Measurements from ENCODE around the gene IPMK. TPM values are rescaled to one million over a fixed set of nuclear protein-coding genes. Genes with fewer than 3 reads are reported as not detected.
A peak's percentile ranks its signal among the peaks of the same experiment; 100 is the strongest.
"Not testable (repeated sequence)": the region's sequence is repeated elsewhere in the genome, so short reads cannot be mapped to it uniquely, and the experiment has no call there.

The IPMK gene
- total RNA-seq, 3 donors from 2014 or later, result 7.5 to 8.8 (median 7.8) TPM

- peaks cover 4% of the 10 kb centered on the region for H3K9me3 Mint-ChIP-seq
- DNase-seq (no peak), ATAC-seq (no peak)
- H3K4me3 Mint-ChIP-seq, result no peak overlapping the region
- peaks cover 30% of the 10 kb centered on the region for H3K4me1 Mint-ChIP-seq (ENCODE audit: low read depth)
- H3K27me3 Mint-ChIP-seq (ENCODE audit: low read depth), result no peaks in the 10 kb centered on the region
- H3K36me3 Mint-ChIP-seq (ENCODE audit: insufficient read depth), result peaks cover 17% of the 10 kb centered on the region
These were observed 8.6 kb downstream of the IPMK start for GRCh38 chr10:58258977-58259692.

DNA sequence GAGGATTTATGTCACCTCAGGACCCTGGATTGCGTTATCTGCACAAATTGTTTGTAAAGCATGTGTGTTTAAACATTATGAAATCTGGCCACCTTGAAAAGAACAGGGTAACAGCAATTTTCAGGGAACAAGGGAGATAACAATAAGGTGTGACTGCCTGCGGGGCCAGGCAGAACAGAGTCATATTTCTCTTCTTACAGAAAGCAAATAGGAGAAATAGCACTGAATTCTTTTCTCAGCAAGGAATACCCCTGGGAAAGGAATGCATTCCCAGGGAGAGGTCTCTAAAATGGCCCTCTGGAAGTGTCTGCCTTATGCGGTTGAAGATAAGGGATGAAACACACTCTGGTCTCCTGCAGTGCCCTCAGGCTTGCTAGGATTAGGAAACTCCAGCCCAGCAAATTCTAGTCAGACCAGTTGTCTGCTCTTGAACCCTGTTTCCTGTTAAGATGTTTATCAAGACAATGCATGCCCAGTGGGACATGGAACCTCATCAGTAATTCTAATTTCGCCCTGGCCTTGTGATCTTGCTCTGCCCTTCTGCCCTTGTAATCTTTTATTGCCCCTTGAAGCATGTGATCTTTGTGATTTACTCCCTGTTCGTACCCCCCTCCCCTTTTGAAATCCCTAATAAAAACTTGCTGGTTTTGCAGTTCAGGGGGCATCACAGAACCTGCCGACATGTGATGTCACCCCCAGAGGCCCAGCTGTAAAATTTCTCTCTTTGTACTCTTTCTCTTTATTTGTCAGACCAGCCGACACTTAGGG, 11.5 kb downstream of the IPMK start:
- not testable (repeated sequence) for DNase-seq; H3K27me3 Mint-ChIP-seq (ENCODE audit: low read depth); ATAC-seq; H3K4me3 Mint-ChIP-seq
- H3K36me3 Mint-ChIP-seq (ENCODE audit: insufficient read depth), result peaks cover 22% of the 10 kb centered on the region
- H3K4me1 Mint-ChIP-seq (ENCODE audit: low read depth), result peaks cover 35% of the 10 kb centered on the region
- peaks cover 13% of the 10 kb centered on the region for H3K9me3 Mint-ChIP-seq

GRCh38 chr10:58254644-58255043, 13.1 kb downstream of the IPMK start:
- Mint-ChIP-seq H3K27me3 (ENCODE audit: low read depth) (no peaks in the 10 kb centered on the region), H3K9me3 (peaks cover 13% of the 10 kb centered on the region), H3K4me1 (ENCODE audit: low read depth) (peaks cover 28% of the 10 kb centered on the region), H3K36me3 (ENCODE audit: insufficient read depth) (peaks cover 22% of the 10 kb centered on the region), H3K4me3 (no peak overlapping the region)
- ATAC-seq (no peak), DNase-seq (no peak)

- DNase-seq (no peak), ATAC-seq (no peak)
- Mint-ChIP-seq H3K9me3 (peaks cover 17% of the 10 kb centered on the region), H3K27me3 (ENCODE audit: low read depth) (no peaks in the 10 kb centered on the region), H3K4me3 (no peak overlapping the region), H3K36me3 (ENCODE audit: insufficient read depth) (peaks cover 25% of the 10 kb centered on the region), H3K4me1 (ENCODE audit: low read depth) (peaks cover 25% of the 10 kb centered on the region)
These were observed 14.5 kb downstream of the IPMK start for GRCh38 chr10:58253184-58253583.

DNA sequence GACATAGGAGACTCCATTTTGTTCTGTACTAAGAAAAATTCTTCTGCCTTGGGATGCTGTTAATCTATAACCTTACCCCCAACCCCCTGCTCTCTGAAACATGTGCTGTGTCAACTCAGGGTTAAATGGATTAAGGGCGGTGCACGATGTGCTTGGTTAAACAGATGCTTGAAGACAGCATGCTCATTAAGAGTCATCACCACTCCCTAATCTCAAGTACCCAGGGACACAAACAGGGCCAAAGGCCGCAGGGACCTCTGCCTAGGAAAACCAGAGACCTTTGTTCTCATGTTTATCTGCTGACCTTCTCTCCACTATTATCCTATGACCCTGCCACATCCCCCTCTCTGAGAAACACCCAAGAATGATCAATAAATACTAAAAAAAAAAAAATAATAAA, 23.0 kb downstream of the IPMK start:
- H3K4me3 Mint-ChIP-seq; DNase-seq; H3K27me3 Mint-ChIP-seq (ENCODE audit: low read depth); ATAC-seq: not testable (repeated sequence)
- H3K36me3 Mint-ChIP-seq (ENCODE audit: insufficient read depth), result peaks cover 19% of the 10 kb centered on the region
- peaks cover 18% of the 10 kb centered on the region for H3K9me3 Mint-ChIP-seq
- peaks cover 26% of the 10 kb centered on the region for H3K4me1 Mint-ChIP-seq (ENCODE audit: low read depth)

DNA sequence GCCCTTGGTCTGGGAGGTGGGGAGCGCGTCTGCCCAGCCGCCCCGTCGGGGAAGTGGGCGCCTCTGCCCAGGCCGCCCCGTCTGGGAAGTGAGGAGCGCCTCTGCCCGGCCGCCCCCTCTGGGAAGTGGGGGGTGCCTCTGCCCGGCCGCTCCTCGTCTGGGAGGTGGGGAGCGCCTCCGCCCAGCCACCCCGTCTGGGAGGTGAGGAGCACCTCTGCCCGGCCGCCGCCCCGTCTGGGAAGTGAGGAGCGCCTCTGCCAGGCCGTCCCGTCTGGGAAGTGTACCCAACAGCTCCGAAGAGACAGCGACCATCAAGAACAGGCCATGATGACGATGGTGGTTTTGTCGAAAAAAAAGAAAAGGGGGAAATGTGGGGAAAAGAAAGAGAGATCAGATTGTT, 23.5 kb downstream of the IPMK start:
- not testable (repeated sequence) for H3K27me3 Mint-ChIP-seq (ENCODE audit: low read depth); H3K4me3 Mint-ChIP-seq; ATAC-seq; DNase-seq
- peaks cover 30% of the 10 kb centered on the region for H3K4me1 Mint-ChIP-seq (ENCODE audit: low read depth)
- H3K36me3 Mint-ChIP-seq (ENCODE audit: insufficient read depth), result peaks cover 19% of the 10 kb centered on the region
- H3K9me3 Mint-ChIP-seq, result peaks cover 18% of the 10 kb centered on the region

DNA sequence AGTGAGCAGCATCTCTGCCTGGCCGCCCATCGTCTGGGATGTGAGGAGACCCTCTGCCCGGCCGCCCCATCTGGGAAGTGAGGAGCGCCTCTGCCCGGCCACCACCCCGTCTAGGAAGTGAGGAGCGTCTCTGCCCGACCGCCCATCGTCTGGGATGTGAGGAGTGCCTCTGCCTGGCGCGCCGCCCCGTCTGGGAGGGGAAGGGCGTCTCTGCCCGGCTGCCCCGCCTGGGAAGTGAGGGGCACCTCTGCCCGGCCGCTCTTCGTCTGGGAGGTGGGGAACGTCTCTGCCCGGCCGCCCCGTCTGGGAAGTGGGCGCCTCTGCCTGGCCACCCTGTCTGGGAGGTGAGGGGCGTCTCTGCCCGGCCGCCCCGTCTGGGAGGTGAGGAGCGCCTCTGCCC, 23.9 kb downstream of the IPMK start:
- Mint-ChIP-seq H3K36me3 (ENCODE audit: insufficient read depth) (peaks cover 19% of the 10 kb centered on the region), H3K9me3 (peaks cover 18% of the 10 kb centered on the region), H3K4me1 (ENCODE audit: low read depth) (peaks cover 31% of the 10 kb centered on the region)
- DNase-seq; ATAC-seq; H3K4me3 Mint-ChIP-seq; H3K27me3 Mint-ChIP-seq (ENCODE audit: low read depth): not testable (repeated sequence)

DNA sequence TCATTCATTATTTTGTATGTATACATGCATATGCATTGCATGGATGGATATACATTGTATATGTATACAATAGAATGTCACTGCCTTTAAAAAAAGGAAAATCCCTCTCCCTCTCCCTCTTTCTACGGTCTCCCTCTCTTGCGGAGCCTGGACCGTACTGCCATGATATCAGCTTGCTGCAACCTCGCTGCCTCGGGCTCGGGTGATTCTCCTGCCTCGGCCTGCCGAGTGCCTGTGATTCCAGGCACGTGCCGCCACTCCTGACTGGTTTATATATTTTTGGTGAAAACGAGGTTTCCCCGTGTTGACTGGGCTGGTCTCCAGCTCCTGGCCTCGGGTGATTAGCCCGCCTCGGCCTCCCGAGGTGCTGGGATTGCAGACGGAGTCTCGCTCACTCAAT, 24.4 kb downstream of the IPMK start:
- Mint-ChIP-seq H3K27me3 (ENCODE audit: low read depth) (no peaks in the 10 kb centered on the region), H3K4me3 (no peak overlapping the region), H3K36me3 (ENCODE audit: insufficient read depth) (peaks cover 15% of the 10 kb centered on the region), H3K9me3 (peaks cover 14% of the 10 kb centered on the region), H3K4me1 (ENCODE audit: low read depth) (peaks cover 31% of the 10 kb centered on the region)
- no peak for DNase-seq
- no peak for ATAC-seq

GRCh38 chr10:58241346-58241745, 26.3 kb downstream of the IPMK start:
- Mint-ChIP-seq H3K4me1 (ENCODE audit: low read depth) (peaks cover 38% of the 10 kb centered on the region), H3K9me3 (peaks cover 14% of the 10 kb centered on the region), H3K36me3 (ENCODE audit: insufficient read depth) (peaks cover 20% of the 10 kb centered on the region), H3K27me3 (ENCODE audit: low read depth) (no peaks in the 10 kb centered on the region), H3K4me3 (no peak overlapping the region)
- ATAC-seq (no peak), DNase-seq (no peak)

GRCh38 chr10:58240531-58240930, 27.2 kb downstream of the IPMK start:
- no peak for DNase-seq
- Mint-ChIP-seq H3K36me3 (ENCODE audit: insufficient read depth) (peaks cover 27% of the 10 kb centered on the region), H3K9me3 (peaks cover 14% of the 10 kb centered on the region), H3K27me3 (ENCODE audit: low read depth) (no peaks in the 10 kb centered on the region), H3K4me3 (no peak overlapping the region), H3K4me1 (ENCODE audit: low read depth) (peaks cover 38% of the 10 kb centered on the region)
- ATAC-seq, result no peak

DNA sequence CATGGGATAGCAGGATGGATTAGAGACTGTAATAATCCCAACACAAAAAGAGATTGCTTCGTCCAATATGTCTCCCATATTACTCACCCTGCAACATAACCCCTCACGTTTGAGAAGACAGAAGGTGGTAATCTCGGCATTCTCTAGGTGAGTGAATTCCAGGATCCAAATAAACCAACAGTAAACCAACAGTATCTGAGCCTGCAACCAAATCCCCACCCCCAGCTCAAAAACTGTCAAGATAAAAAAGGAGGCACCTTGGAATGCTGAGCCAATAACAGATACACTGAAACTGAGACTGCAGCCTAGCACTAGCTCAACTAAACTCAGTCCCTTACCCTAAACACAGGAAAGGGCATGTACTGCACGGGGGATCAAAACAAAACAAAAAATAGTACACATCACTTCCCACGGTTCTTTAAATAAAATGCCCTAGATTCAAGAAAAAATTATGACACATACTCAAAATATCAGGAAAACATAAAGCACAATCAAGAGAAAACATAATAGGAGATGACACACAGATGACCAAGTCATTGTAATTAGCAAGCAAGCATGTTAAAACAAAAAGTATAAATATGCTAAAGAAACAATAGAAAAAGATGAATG, 28.0 kb downstream of the IPMK start:
- peaks cover 14% of the 10 kb centered on the region for H3K9me3 Mint-ChIP-seq
- H3K27me3 Mint-ChIP-seq (ENCODE audit: low read depth), result no peaks in the 10 kb centered on the region
- H3K4me1 Mint-ChIP-seq (ENCODE audit: low read depth), result peaks cover 38% of the 10 kb centered on the region
- DNase-seq (no peak), ATAC-seq (no peak)
- H3K4me3 Mint-ChIP-seq, result no peak overlapping the region
- peaks cover 36% of the 10 kb centered on the region for H3K36me3 Mint-ChIP-seq (ENCODE audit: insufficient read depth)

DNA sequence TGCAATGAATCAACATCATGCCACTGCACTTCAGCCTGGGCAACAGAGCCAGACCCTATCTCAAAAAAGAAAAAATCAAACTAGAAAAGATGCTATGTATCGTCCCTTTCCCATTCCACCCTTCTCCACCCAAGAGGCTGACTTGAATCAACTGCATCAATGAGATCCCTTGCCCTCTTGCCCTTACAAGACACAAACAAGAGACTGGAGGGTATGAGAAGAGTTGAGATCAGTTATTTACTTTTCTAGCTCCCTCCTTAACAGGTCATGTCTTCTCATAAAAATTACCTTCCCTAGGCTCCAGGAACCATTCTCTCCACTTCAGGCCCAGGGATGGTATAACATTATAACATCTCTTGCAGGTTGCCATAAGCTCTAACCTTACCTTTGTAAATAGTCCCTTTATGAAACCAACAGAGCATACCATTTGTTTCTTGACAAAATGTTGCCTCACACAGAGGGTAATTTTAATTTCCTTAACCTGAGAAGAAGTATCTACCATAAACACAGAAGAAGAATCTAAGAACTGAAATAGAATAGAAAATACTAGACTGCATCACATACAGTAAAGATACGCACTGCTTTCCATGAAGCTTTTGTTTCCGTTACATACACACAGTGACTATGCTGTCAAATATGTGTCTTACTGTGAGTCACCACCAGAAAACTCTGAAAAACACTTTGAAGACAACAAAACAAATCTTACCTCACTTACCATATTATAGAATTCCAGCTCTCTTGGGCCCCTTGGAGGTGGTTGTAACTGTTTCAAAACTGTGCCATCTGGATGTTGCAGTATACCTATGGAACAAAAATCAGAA, 30.5 kb downstream of the IPMK start:
- DNase-seq (no peak), ATAC-seq (peak; percentile 73 to 80)
- Mint-ChIP-seq H3K9me3 (peaks cover 6% of the 10 kb centered on the region), H3K4me3 (no peak overlapping the region), H3K27me3 (ENCODE audit: low read depth) (no peaks in the 10 kb centered on the region), H3K4me1 (ENCODE audit: low read depth) (peaks cover 36% of the 10 kb centered on the region), H3K36me3 (ENCODE audit: insufficient read depth) (peaks cover 48% of the 10 kb centered on the region)

- H3K4me1 Mint-ChIP-seq (ENCODE audit: low read depth); DNase-seq; H3K27me3 Mint-ChIP-seq (ENCODE audit: low read depth); ATAC-seq; H3K4me3 Mint-ChIP-seq; H3K9me3 Mint-ChIP-seq: not testable (repeated sequence)
- H3K36me3 Mint-ChIP-seq (ENCODE audit: insufficient read depth), result peaks cover 51% of the 10 kb centered on the region
These were observed 37.8 kb downstream of the IPMK start for GRCh38 chr10:58229856-58230255.

- no peaks in the 10 kb centered on the region for H3K9me3 Mint-ChIP-seq
- no peaks in the 10 kb centered on the region for H3K27me3 Mint-ChIP-seq (ENCODE audit: low read depth)
- H3K4me1 Mint-ChIP-seq (ENCODE audit: low read depth), result no peaks in the 10 kb centered on the region
- ATAC-seq (no peak), DNase-seq (no peak)
- peaks cover 21% of the 10 kb centered on the region for H3K36me3 Mint-ChIP-seq (ENCODE audit: insufficient read depth)
- no peak overlapping the region for H3K4me3 Mint-ChIP-seq
These were observed 42.0 kb downstream of the IPMK start for GRCh38 chr10:58225654-58226053.

All from activated T-cell treated with anti-CD3 and anti-CD28 coated beads, Interleukin-2, amount 50 U/mL, for 4 hours (primary cell).